AG09319 (cell line): ENCODE measurements around the gene AGAP1.

Experiments
- DNase-seq: peaks from one replicate; pipeline ENCODE4 v3.0.0-alpha.2; 2010; ENCODE audit warnings: low read depth; ENCODE audit errors: extremely low read depth
- CTCF ChIP-seq: IDR thresholded peaks from 2 replicates; pipeline ENCODE4 v1.5.1; 2011; ENCODE audit warnings: low read depth, mild to moderate bottlenecking, inconsistent platforms, low read length, moderate library complexity

The AGAP1 gene

GRCh38 chr2:236119476-236119875 is 625.6 kb downstream of the AGAP1 start:
- no peak for DNase-seq
- no peak for TF ChIP-seq CTCF

- TF ChIP-seq CTCF: no peak
- no peak for DNase-seq
Observed at GRCh38 chr2:236120141-236120601, 626.3 kb downstream of the AGAP1 start.

GRCh38 chr2:236120829-236121228 is 627.0 kb downstream of the AGAP1 start:
- no peak for DNase-seq
- no peak for TF ChIP-seq CTCF

- TF ChIP-seq CTCF: no peak
Observed at GRCh38 chr2:236121546-236121945, 627.7 kb downstream of the AGAP1 start.

GRCh38 chr2:236122236-236122635 is 628.4 kb downstream of the AGAP1 start:
- TF ChIP-seq CTCF: no peak
- DNase-seq: no peak

More at GRCh38 chr2:236121546-236121945, 627.7 kb downstream of the AGAP1 start:
- no peak for DNase-seq

- no peak for DNase-seq
- no peak for TF ChIP-seq CTCF
Observed at GRCh38 chr2:236123716-236124115, 629.9 kb downstream of the AGAP1 start.

GRCh38 chr2:236124182-236124893 is 630.5 kb downstream of the AGAP1 start:
- no peak for DNase-seq
- no peak for TF ChIP-seq CTCF
